COR-L47 (cell line): ENCODE data around the gene ZNHIT2.
A peak's percentile ranks its signal among the peaks of the same experiment; 100 is the strongest.
"Not testable (repeated sequence)": the region's sequence is repeated elsewhere in the genome, so short reads cannot be mapped to it uniquely, and the experiment has no call there.

Source experiments
- DNase-seq: peaks from one replicate; lab custom pipeline; 2025; lab: John Stamatoyannopoulos, UW

Gene ZNHIT2

DNA sequence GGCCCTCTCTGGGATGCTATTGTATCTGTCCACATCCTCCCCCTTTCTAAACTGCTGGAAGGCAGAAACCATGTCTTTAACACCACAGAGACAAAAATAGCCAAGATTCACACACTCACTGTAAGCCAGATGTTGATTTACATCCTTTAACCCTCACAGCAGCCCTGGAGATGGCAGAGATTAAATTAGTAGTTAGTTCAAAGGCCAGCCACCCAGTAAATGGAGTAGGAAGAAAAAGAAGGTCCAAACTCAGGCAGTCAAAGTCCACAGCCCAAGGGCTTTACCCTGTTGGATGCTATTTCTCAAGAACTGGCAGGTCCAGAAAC is 2.1 kb upstream of the ZNHIT2 start:
- DNase-seq: no peak

- not testable (repeated sequence) for DNase-seq
These were observed 1.6 kb upstream of the ZNHIT2 start for GRCh38 chr11:65118891-65119669.

- no peak for DNase-seq
These were observed 766 bp upstream of the ZNHIT2 start for GRCh38 chr11:65118097-65118837.

GRCh38 chr11:65116370-65117205 is 913 bp downstream of the ZNHIT2 start:
- peak; percentile 63 for DNase-seq

DNA sequence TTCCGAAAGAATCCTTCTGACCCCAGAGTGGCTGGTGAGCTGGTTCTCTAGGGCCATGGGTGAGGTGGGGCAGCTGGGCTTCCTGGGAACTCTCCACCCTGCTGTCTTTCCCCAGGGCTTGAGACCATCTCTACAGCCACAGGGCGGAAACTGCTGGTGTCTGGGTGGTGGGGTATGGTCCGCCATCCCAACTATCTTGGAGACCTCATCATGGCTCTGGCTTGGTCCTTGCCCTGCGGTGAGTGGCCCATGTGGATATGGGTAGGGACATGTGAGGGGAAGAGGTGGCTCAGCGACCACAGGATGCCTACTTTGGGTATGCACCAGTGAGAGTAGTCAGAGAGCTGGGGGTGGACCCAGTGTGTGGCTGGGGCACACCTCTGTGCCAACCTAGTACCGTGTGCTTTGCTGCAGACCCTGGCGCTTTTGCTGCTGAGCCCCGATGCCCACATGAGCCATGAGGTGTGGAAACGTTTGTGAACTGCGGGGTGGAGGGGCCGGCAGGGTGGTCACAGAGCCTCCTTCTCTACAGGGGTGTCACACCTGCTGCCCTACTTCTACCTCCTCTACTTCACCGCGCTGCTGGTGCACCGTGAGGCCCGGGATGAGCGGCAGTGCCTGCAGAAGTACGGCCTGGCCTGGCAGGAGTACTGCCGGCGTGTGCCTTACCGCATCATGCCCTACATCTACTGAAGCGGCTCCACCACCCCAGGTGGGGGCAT is 2.0 kb downstream of the ZNHIT2 start:
- no peak for DNase-seq

DNA sequence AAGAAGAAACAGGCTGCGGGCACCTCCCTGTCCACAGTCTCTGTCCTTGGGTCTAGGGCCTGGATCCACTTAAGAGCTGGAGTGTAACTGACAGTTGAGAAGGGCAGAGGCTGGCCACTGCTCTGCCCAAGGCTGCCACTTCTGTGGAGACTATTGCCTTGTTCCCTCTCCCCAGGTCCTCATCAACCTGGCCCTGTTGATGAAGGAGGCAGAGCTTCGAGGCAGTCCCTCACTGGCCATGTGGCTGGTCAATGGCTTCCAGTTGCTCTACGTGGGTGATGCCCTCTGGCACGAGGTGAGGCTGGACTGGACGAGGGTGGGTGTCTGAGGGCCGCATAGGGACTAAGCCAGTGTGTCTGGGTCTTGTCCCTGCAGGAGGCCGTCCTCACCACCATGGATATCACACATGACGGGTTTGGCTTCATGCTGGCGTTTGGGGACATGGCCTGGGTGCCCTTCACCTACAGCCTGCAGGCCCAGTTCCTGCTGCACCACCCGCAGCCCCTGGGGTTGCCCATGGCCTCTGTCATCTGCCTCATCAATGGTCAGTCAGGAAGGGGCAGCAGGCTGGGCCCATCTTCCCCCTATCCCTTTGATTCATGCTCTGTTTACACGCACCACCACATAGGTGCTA is 2.8 kb downstream of the ZNHIT2 start:
- DNase-seq: no peak

- DNase-seq: no peak
These were observed 3.7 kb downstream of the ZNHIT2 start for GRCh38 chr11:65113839-65114238.

DNA sequence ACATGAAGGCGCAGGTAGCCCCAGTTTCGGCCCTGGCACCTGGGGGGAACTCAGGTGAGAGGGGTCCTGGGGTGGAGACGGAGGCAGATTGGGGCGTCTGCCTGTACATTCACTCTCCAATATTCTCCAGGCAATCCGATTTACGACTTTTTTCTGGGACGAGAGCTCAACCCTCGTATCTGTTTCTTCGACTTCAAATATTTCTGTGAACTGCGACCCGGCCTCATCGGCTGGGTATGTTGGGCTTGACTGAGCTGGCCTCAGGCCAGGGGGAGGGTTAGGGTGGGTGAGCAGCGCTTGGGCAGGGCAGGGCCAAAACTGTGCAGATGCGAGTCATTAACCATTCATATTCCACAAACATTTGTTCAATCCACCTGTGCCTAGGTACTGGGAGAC is 4.1 kb downstream of the ZNHIT2 start:
- no peak for DNase-seq

GRCh38 chr11:65112546-65113360 is 4.7 kb downstream of the ZNHIT2 start:
- DNase-seq: peak; percentile 63

DNA sequence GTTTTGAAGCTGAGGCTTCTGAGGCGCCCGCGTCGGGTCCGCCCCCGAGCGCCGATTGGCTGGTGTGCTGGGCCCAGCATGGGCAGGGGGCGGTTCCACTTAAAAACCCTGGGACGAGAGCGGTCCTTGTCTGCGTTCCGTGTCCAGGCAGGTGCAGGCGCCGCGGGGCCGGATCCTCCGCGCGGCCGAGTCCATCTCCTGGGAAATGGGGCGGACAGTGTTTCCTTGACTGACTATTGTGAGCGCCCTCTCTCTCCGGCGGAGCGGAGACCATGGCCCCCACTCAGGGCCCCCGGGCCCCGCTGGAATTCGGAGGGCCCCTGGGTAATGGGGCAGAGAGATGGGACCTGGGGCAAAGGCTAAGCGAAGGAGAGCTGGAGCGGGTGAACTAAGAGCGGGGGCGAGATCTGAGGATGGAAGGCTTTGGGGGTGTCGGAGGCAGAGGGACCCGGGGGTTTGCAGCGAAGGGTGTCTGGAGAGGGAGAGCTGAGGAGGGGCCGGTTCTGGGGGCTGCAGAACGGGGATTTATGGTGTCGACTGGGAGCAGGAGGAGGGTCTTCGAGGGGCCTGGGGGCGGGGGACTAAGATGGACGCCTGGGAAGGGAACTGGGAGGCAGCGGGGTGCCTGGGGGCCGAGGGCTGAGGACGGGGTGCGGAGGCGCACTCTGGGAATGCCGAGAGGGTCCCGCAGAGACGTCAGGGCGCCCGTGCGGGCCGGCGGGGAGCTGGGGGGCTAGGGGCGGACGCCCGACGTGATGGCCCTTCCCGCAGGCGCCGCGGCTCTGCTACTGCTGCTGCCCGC is 5.6 kb downstream of the ZNHIT2 start, which contains the start of gene TM7SF2:
Gene TM7SF2 (plus strand): TSS at position 129 of the 802 bp plus-strand sequence. CDS start 144 bp downstream, at position 273.
- peak; percentile 98 for DNase-seq

DNA sequence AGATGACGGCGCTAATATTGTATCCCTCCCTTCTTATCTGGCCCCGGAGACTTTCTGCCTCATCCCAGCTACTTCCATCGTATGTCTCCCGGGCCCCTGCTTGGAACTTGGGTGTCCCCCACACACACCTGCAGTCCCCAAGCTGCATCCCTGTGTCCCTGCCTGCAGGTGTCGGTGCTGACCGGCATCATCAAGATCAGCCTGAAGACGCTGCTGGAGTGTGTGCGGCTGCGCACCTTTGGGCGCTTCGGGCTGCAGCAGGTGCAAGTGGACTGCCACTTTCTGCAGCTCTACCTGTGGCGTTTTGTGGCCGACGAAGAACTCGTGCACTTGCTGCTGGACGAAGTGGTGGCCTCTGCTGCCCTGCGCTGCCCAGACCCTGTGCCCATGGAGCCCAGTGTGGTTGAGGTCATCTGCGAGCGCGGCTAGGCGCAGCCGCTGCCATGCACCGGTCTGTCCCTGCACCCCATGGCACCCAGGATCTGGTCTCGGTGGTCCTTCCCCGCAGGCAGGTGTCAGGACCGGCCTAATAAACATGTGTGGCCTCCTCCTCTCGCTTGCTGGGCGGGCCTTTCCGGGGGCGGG is 6.2 kb downstream of the ZNHIT2 start:
- no peak for DNase-seq

- peak; percentile 72 for DNase-seq
These were observed 7.1 kb downstream of the ZNHIT2 start for GRCh38 chr11:65110354-65110861.

DNA sequence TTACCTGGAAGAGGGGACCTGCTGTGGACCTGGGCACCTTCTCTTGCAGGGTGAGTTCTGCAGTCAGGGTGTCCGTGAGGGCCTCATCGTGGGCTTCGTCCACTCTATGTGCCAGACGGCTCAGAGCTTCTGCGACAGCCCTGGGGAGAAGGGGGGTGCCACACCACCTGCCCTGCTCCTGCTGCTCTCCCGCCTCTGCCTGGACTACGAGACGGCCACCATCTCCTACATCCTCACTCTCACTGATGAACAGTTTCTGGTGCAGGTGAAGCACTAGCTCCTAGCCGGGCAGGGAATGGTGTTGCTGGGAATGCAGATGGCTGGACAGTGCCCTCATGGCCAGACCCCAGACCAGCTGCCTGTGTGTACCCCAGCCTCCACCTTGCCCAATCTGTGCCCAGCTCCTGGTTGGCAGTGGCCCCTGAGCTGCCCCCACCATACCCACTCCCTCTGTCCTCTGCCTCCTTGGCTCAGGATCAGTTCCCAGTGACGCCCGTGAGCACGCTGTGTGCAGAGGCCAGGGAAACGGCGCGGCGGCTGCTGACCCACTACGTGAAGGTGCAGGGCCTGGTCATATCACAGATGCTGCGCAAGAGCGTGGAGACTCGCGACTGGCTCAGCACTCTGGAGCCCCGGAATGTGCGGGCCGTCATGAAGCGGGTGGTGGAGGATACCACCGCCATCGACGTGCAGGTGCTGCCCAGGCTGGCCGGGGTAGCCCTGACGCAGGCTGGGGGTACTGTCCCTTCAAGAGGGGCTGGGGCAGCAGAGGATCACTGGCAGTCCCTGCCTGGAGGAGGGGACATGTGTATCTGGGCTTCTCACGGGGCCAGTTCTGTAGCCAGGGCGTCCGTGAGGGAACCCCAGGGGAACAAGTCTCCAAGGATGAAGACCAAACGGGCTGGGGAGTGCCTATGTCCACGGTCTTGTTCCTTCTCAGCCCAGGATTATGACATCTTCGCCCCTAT is 8.0 kb downstream of the ZNHIT2 start:
- no peak for DNase-seq

DNA sequence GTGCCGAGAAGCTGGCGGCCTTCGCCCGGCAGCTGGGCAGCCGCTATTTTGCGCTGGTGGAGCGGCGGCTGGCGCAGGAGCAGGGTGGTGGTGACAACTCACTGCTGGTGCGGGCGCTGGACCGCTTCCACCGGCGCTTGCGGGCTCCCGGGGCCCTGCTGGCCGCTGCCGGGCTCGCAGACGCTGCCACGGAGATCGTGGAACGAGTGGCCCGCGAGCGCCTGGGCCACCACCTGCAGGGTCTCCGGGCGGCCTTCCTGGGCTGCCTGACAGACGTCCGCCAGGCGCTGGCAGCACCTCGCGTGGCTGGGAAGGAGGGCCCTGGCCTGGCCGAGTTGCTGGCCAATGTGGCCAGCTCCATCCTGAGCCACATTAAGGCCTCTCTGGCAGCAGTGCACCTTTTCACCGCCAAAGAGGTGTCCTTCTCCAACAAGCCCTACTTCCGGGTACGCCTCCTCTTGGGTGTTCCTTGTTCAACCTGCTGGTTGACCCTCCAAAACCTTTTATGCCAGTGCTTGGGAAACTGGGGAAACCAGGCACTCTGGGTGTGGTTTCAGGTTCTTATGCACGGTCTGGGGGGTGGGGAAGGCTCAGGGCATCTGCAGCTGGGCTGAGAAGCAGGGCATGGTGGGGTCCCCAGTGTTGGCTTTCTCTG is 8.9 kb downstream of the ZNHIT2 start:
- no peak for DNase-seq

DNA sequence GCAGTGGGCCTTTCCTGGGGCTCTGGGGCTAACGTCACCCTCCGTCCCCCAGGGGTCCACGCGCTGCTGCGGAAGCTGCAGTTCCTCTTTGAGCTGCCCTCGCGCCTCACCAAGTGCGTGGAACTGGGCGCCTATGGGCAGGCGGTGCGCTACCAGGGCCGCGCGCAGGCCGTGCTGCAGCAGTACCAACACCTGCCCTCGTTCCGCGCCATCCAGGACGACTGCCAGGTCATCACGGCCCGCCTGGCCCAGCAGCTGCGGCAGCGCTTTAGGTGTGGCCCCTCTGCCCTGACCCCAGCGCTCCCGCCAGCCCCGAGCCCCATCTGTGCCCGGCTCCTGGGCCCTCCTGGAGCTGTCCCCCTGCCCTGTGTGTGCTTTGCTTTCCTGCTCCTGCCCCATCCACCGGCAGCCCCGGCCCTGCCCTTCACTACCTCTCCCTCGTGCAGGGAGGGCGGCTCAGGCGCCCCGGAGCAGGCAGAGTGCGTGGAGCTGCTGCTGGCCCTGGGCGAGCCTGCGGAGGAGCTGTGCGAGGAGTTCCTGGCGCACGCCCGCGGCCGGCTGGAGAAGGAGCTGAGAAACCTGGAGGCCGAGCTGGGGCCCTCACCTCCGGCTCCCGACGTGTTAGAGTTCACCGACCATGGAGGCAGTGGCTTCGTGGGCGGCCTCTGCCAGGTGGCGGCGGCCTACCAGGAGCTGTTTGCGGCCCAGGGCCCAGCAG is 9.6 kb downstream of the ZNHIT2 start:
- DNase-seq: no peak

- DNase-seq: no peak
These were observed 10.4 kb downstream of the ZNHIT2 start for GRCh38 chr11:65107078-65107477.

GRCh38 chr11:65104628-65105027 is 12.9 kb downstream of the ZNHIT2 start:
- no peak for DNase-seq
